Renal pelvis (tissue), 4 donors: Measurements from ENCODE around the gene CLDN6. TPM values are rescaled to one million over a fixed set of nuclear protein-coding genes. Genes with fewer than 3 reads are reported as not detected.
"Not testable (repeated sequence)": the region's sequence is repeated elsewhere in the genome, so short reads cannot be mapped to it uniquely, and the experiment has no call there.

Experiments used
- DNase-seq: peaks from one replicate; pipeline ENCODE4 v3.0.0-alpha.2; 2013
- polyA plus RNA-seq, 3 donors: library from polyadenylated mRNA; unstranded; fragments of 120-200 nt; gene quantifications; one replicate each; pipeline ENCODE4 v1.2.1, GENCODE V29; 2013; ENCODE audit not compliant: insufficient read length in 3 of 3

Gene CLDN6
- polyA plus RNA-seq, 3 donors = 36.5 to 44.7 (median 38.9) TPM

GRCh38 chr16:3054965-3055733 lies 37.2 kb upstream of the CLDN6 start:
- no peak for DNase-seq

GRCh38 chr16:3053330-3053710 lies 35.3 kb upstream of the CLDN6 start:
- DNase-seq = not testable (repeated sequence)

GRCh38 chr16:3052571-3053329 lies 34.8 kb upstream of the CLDN6 start:
- DNase-seq = not testable (repeated sequence)

GRCh38 chr16:3051494-3051893 lies 33.5 kb upstream of the CLDN6 start:
- no peak for DNase-seq

GRCh38 chr16:3051009-3051408 lies 33.0 kb upstream of the CLDN6 start:
- no peak for DNase-seq

GRCh38 chr16:3050487-3050886 lies 32.5 kb upstream of the CLDN6 start:
- no peak for DNase-seq

- DNase-seq = no peak
These were observed 32.0 kb upstream of the CLDN6 start for GRCh38 chr16:3049921-3050481.

- no peak for DNase-seq
These were observed 29.4 kb upstream of the CLDN6 start for GRCh38 chr16:3047387-3047720.

- DNase-seq = no peak
These were observed 28.8 kb upstream of the CLDN6 start for GRCh38 chr16:3046641-3047386.

GRCh38 chr16:3045758-3046640 lies 28.0 kb upstream of the CLDN6 start, which contains the start of gene MMP25:
Gene MMP25 (plus strand): TSS chr16:3046561. CDS start chr16:3046918, 357 bp downstream.
- DNase-seq = no peak

- DNase-seq = no peak
These were observed 26.7 kb upstream of the CLDN6 start for GRCh38 chr16:3044708-3045107.

- no peak for DNase-seq
These were observed 24.4 kb upstream of the CLDN6 start for GRCh38 chr16:3042376-3042775.

GRCh38 chr16:3038896-3039295 lies 20.9 kb upstream of the CLDN6 start:
- DNase-seq = no peak

GRCh38 chr16:3038256-3038655 lies 20.3 kb upstream of the CLDN6 start:
- no peak for DNase-seq

- no peak for DNase-seq
These were observed 18.8 kb upstream of the CLDN6 start, which contains the start of gene BICDL2 for GRCh38 chr16:3036726-3037315. Gene BICDL2 (minus strand): TSS chr16:3036944. CDS start chr16:3035496, 1,448 bp downstream.

- DNase-seq = no peak
These were observed 18.2 kb upstream of the CLDN6 start for GRCh38 chr16:3035972-3036725.

- no peak for DNase-seq
These were observed 17.4 kb upstream of the CLDN6 start for GRCh38 chr16:3035289-3035971.

- DNase-seq = no peak
These were observed 14.6 kb upstream of the CLDN6 start for GRCh38 chr16:3032624-3033023.
